CD4-positive, alpha-beta T cell treated with Interleukin-10 for 1 hour (primary cell): ENCODE results near the gene SP1.
A peak's percentile ranks its signal among the peaks of the same experiment; 100 is the strongest.

Source experiments
- DNase-seq: peaks from one replicate; pipeline ENCODE4 v3.0.0-alpha.2; 2020

SP1 gene

DNA sequence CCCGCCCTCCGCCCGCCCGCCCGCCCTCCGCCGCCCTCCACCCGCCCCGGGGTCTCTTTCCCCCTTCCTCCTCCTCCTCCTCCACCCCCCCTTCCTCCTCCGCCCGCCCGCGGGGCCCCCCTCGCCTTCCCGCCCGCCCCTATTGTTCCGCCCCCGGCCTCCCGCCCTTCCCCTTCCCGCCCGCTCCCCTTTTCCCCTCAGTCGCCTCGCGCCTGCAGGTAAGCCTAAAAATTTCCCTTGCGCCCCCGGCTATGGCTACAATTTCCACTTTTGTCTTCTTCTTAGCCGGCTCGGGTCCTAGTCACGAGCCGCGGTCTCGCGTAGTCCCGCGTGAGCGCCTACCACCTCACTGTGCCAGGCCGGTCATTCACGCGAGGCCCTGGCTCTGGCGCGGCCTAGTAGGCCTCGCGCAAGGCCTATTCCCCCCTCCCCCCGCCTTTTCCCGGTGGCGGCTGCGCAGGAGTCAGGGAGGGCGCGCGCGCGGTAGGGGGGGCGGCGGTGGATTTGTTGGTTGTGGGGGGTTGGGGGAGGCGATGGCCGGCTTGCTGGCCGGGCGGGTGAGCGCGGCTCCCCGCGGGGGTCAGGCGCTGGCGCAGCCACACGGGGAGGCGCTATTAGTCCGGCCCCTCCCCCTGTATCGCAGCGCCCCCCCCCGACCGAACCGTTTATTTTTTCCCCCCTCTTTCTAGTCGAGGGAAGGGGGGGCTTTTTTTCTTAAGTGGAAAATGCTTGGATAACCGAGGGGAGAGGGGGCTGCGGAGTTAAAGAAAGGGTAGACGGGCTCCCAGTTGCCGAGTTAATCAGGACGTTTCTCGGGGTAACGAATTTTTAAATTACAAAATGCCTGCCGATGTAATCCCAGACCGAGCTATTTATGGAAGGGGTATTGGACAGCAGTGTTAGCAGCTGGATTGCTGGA lies 72.4 kb downstream of the SP1 start:
- peak; percentile 84 for DNase-seq

DNA sequence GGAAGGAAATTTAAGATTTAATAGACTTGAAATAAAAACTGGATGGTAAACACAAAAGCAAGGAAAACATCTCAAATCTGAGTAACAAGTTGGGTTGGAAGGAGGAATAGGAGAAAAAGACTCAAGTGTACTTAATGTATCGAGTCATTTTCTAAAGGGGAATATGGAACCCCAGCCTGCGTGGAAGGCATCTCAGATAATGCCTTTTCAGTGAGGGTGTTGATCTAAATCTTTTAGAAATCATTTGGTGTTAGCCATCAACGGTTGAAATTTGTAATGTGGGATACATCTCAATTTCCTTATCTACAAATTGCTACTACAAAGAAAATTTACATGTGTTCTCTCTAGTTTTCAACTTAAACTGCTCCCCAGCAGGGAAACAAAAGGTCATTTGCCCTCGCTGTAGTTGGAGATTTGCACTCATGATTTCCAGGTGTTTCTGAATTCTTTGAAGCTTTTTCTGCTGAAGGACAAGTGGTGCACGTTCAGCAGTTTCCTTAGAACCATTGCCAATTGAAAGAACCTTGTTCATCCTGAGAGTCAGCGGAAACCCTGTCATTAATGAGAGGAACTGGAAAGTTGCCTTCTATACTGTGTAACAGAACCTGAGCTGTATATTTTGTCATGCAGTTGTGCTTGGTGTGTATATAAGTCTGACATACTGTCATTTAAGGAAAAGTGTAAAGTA lies 74.1 kb downstream of the SP1 start:
- DNase-seq, result no peak

DNA sequence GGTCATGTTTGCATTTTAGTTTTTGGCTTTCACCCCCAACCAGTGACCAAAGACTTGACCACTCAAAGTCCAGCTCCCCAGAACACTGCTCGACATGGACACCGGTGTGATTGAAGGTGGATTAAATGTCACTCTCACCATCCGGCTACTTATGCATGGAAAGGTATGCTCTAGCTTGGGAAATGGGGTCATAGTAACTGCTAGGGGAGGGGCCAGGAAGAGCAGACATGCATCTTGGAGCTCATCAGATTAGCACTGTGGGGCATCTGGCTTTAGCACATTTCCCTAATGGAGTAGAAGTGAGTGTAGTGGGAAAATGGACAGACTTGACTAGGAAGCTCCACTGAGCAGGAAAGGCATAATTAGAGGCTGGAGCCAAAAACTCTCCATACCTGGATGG lies 74.7 kb downstream of the SP1 start:
- no peak for DNase-seq

DNA sequence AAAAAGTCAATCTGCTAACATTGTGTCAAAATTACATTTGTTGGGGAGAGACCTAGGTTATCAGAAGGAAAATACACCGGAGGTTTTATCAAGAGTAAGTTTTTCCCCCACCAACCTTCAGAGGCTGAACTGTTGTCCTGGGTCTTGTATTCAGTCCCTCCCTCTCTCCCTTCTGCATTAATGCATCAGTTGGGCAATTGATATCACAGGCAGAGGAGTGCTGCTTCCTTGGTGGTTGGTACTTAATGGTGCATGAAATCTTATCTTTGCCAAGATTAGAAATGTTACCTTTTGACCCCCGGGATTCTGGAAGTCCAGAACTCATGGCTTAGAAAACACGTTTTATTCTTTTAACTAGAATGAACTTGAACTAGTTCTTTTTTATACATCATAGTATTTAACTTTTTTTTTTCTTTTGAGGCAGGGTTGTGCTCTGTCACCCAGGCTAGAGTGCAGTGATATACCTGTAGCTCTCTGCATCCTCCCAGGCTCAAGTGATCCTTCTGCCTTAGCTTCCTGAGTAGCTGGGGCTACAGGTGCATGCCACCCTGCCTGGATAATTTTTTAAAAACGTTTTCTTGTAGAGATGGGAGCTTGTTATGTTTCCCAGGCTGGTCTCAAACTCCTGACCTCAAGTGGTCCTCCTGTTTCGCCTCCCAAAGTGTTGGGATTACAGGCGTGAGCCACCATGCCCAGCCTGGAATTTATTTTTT lies 76.8 kb downstream of the SP1 start:
- DNase-seq, result no peak

DNA sequence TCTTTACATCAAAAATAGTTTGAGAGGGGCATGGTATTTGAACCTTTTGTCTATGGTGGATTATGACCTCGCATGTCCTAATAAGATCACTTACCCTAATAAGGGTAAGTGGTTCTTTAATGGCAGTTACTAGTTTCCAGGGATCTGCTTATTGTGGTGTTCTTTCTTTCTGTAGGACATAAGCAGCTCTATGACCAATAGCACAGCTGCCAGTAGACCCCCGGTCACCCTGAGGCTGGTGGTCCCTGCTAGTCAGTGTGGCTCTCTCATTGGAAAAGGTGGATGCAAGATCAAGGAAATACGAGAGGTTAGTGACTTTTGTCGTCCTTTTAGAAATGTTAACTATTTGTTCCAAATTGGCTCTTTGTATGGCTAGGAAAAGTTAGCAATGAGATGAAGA lies 79.1 kb downstream of the SP1 start:
- no peak for DNase-seq

DNA sequence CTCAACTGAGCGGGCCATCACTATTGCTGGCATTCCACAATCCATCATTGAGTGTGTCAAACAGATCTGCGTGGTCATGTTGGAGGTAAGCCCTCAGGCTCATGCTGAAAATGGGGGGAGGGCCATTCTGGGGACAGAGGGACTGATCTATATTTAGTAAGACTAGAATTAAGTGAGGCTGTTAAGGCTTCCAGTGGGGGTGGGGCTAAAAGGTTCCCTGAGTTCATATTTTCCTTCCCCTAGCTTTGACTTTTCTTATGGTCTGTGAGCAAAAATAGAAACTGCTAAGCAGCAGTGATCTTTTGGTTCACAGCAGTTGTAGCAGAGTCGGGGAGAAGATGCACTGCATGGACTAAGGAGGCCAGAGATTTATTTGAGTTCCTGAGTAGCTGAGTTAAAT lies 81.1 kb downstream of the SP1 start:
- no peak for DNase-seq

DNA sequence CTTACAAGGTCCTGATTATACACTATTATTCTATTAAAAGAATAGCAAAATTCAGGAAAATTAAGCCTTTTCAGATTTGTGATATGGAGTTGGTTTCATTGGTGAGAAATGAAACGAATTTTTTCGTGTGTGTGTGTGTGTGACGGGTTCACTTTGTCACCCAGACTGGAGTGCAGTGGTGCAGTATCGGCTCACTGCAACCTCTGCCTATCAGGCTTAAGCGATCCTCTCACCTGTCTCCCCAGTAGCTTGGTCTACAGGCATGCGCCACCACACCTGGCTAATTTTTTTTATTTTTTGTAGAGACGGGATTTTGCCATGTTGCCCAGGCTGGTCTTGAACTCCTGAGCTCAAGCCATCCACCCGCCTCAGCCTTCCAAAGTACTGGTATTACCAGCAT lies 81.6 kb downstream of the SP1 start:
- DNase-seq, result no peak

DNA sequence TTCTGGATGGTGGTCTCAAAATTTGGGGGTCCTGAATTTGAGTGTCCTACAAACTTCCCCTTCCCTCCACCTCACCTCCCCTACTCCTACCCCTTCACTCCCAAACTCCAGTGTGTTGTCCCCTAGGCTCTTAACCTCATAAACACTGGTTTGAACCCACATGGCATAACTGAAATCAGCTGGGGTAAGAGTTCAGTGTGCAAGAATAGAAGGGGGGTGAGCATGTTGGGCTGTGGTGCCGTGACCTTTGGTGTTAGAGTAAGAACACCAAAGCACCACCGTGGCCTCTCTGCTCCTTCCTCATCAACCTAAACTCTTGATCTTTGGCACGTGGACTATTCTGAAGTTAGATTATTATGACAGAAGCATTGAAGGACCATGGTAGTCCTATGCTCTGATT lies 83.0 kb downstream of the SP1 start:
- no peak for DNase-seq

DNA sequence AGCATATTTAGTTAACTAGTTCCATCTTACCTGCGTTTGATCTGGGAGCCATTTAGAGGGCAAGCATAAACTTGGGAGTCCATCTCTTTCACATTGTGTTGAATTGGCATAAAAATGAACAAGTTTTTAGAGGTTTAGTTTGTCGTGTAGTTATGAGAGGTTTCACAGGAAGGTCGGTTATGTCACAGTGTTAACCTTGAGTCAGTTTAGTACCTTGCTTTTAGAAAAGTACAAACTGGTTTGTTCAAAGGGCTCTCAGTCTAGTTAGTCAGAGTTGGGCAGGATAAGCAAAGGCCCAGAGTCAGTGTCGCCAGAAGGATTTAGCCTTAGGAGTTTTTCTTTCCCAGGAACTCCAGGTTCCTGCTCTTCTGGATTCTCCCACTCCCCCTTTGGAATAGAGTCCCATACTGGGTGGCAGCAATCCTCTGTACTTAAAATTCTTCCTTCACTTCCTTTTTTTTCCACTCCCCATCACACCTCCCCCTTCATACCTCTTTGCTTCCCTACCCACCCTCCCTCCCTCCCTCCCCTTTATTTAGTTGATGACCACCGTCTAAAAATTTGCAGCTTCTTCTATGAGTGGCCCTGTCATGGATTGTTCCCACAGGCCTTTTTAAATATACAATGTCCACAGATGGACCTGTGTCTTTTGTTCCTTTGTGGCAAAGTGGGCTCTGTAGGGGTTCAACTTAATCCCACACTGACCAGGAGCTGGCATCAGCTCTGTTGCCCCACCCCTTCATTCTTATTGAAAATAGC lies 84.0 kb downstream of the SP1 start:
- DNase-seq, result no peak

DNA sequence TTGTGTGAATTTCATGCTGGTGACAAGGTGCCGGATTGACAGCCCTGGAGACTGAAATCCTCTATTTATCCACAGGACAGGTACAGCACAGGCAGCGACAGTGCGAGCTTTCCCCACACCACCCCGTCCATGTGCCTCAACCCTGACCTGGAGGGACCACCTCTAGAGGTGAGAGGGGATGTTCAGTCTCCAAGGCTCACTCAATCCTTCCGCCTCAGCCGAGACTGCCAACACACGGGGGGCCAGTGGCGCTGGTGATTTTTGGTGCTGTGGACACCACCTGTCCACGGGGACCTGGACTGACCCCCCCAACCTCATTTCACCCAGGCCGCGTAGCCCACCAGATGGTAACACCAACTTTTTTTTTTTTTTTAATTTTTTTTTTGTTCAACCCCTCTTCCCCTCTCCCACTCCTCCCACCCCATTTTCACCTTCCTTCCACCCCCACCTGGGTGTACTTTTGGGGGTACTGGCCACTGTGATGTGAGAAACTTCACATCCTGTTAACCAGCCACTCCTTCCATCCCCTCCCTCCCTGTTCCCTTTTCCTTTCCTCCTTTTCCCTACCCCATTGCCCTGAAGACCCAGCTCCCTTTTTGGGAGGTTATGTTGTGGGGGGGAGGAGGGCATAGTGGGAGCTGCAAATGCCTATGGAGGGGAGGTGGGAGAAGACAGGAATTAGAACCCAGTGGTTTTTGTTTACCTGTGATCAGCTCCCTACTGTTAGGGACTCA lies 84.9 kb downstream of the SP1 start:
- no peak for DNase-seq

DNA sequence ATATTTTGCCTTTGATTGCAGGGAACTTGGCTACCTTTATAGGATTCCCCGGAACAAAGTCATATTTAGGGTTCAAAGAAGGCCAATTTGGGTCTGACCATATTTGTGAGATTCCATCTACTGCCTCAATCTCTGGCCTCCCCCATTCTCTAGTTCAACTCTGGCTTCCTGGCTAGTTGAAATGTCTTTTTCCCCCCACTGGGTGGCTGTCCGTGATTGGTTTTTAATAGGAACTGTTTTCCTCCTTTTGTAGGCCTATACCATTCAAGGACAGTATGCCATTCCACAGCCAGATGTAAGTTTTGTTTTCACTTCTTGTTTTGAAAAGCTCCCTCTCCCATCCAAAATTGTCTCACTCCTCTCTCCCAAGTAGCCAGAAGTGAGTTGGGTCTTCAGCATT lies 85.7 kb downstream of the SP1 start:
- DNase-seq, result no peak
